ENCODE results near the gene ZNF280B. TPM values are rescaled to one million over a fixed set of nuclear protein-coding genes. Genes with fewer than 3 reads are reported as not detected.
"Not testable (repeated sequence)": the region's sequence is repeated elsewhere in the genome, so short reads cannot be mapped to it uniquely, and the experiment has no call there.

ZNF280B gene
- total and polyA plus RNA-seq, 4 donors, result 0.21 to 0.29 TPM; not detected in 2

- H3K4me3 ChIP-seq (ENCODE audit: low read length in 2 of 2); H3K27ac ChIP-seq (ENCODE audit: low read depth in 1 of 2, low read length in 2 of 2); H3K4me1 ChIP-seq (ENCODE audit: control insufficient read depth in 1 of 2, insufficient read depth in 2 of 2, low read length in 2 of 2); ATAC-seq (ENCODE audit: low FRiP score); DNase-seq; H3K27me3 ChIP-seq (ENCODE audit: control insufficient read depth in 1 of 2, insufficient read depth in 2 of 2, low read length in 1 of 2); intact Hi-C loops (cut with DNase I); H3K9me3 ChIP-seq (ENCODE audit: control insufficient read depth, low read length); H3K36me3 ChIP-seq (ENCODE audit: control insufficient read depth in 1 of 2, insufficient read depth in 2 of 2, low read length in 1 of 2): not testable (repeated sequence)
- 94 to 98% methylated on average over 3 of the region's 3 CpGs for WGBS, 2 donors
Measured at GRCh38 chr22:22491589-22491988, 17.0 kb downstream of the ZNF280B start.

GRCh38 chr22:22488736-22489135 is 19.8 kb downstream of the ZNF280B start:
- WGBS, 2 donors, result 91 to 93% methylated on average over 5 of the region's 5 CpGs
- DNase-seq (no peak), ATAC-seq (ENCODE audit: low FRiP score) (no peak)
- intact Hi-C loops (cut with DNase I), result no loop called here
- H3K36me3 ChIP-seq (ENCODE audit: control insufficient read depth in 1 of 2, insufficient read depth in 2 of 2, low read length in 1 of 2), result no peaks in the 10 kb centered on the region
- H3K27ac ChIP-seq (ENCODE audit: low read depth in 1 of 2, low read length in 2 of 2), result no peak overlapping the region
- no peaks in the 10 kb centered on the region for H3K4me1 ChIP-seq (ENCODE audit: control insufficient read depth in 1 of 2, insufficient read depth in 2 of 2, low read length in 2 of 2)
- H3K9me3 ChIP-seq (ENCODE audit: control insufficient read depth, low read length), result no peaks in the 10 kb centered on the region
- H3K27me3 ChIP-seq (ENCODE audit: control insufficient read depth in 1 of 2, insufficient read depth in 2 of 2, low read length in 1 of 2), result no peaks in the 10 kb centered on the region
- H3K4me3 ChIP-seq (ENCODE audit: low read length in 2 of 2), result no peak overlapping the region

- Histone ChIP-seq H3K9me3 (ENCODE audit: control insufficient read depth, low read length) (no peaks in the 10 kb centered on the region), H3K36me3 (ENCODE audit: control insufficient read depth in 1 of 2, insufficient read depth in 2 of 2, low read length in 1 of 2) (no peaks in the 10 kb centered on the region), H3K4me1 (ENCODE audit: control insufficient read depth in 1 of 2, insufficient read depth in 2 of 2, low read length in 2 of 2) (no peaks in the 10 kb centered on the region), H3K27ac (ENCODE audit: low read depth in 1 of 2, low read length in 2 of 2) (no peak overlapping the region), H3K4me3 (ENCODE audit: low read length in 2 of 2) (no peak overlapping the region), H3K27me3 (ENCODE audit: control insufficient read depth in 1 of 2, insufficient read depth in 2 of 2, low read length in 1 of 2) (no peaks in the 10 kb centered on the region)
- DNase-seq (no peak), ATAC-seq (ENCODE audit: low FRiP score) (no peak)
- 89 to 93% methylated on average over 12 of the region's 12 CpGs for WGBS, 2 donors
- intact Hi-C loops (cut with DNase I), result no loop called here
Measured at GRCh38 chr22:22487869-22488597, 20.5 kb downstream of the ZNF280B start.

GRCh38 chr22:22487059-22487458 is 21.5 kb downstream of the ZNF280B start:
- no peaks in the 10 kb centered on the region for H3K9me3 ChIP-seq (ENCODE audit: control insufficient read depth, low read length)
- no peaks in the 10 kb centered on the region for H3K36me3 ChIP-seq (ENCODE audit: control insufficient read depth in 1 of 2, insufficient read depth in 2 of 2, low read length in 1 of 2)
- no peaks in the 10 kb centered on the region for H3K27me3 ChIP-seq (ENCODE audit: control insufficient read depth in 1 of 2, insufficient read depth in 2 of 2, low read length in 1 of 2)
- intact Hi-C loops (cut with DNase I), result no loop called here
- ATAC-seq (ENCODE audit: low FRiP score) (no peak), DNase-seq (no peak)
- no peak overlapping the region for H3K4me3 ChIP-seq (ENCODE audit: low read length in 2 of 2)
- 94 to 96% methylated on average over 6 of the region's 6 CpGs for WGBS, 2 donors
- H3K27ac ChIP-seq (ENCODE audit: low read depth in 1 of 2, low read length in 2 of 2), result no peak overlapping the region
- no peaks in the 10 kb centered on the region for H3K4me1 ChIP-seq (ENCODE audit: control insufficient read depth in 1 of 2, insufficient read depth in 2 of 2, low read length in 2 of 2)

GRCh38 chr22:22486132-22486899 is 22.2 kb downstream of the ZNF280B start:
- Histone ChIP-seq H3K4me3 (ENCODE audit: low read length in 2 of 2) (no peak overlapping the region), H3K4me1 (ENCODE audit: control insufficient read depth in 1 of 2, insufficient read depth in 2 of 2, low read length in 2 of 2) (no peaks in the 10 kb centered on the region), H3K9me3 (ENCODE audit: control insufficient read depth, low read length) (no peaks in the 10 kb centered on the region), H3K27ac (ENCODE audit: low read depth in 1 of 2, low read length in 2 of 2) (no peak overlapping the region), H3K27me3 (ENCODE audit: control insufficient read depth in 1 of 2, insufficient read depth in 2 of 2, low read length in 1 of 2) (no peaks in the 10 kb centered on the region), H3K36me3 (ENCODE audit: control insufficient read depth in 1 of 2, insufficient read depth in 2 of 2, low read length in 1 of 2) (no peaks in the 10 kb centered on the region)
- WGBS, 2 donors, result 73 to 79% methylated on average over 4 of the region's 4 CpGs
- DNase-seq (no peak), ATAC-seq (ENCODE audit: low FRiP score) (no peak)
- intact Hi-C loops (cut with DNase I), result no loop called here

GRCh38 chr22:22485524-22485923 is 23.0 kb downstream of the ZNF280B start:
- 92 to 98% methylated on average over 3 of the region's 3 CpGs for WGBS, 2 donors

GRCh38 chr22:22484023-22484422 is 24.5 kb downstream of the ZNF280B start:
- DNase-seq (no peak), ATAC-seq (ENCODE audit: low FRiP score) (no peak)
- WGBS, 2 donors, result 95 to 96% methylated on average over 11 of the region's 11 CpGs
- Histone ChIP-seq H3K4me1 (ENCODE audit: control insufficient read depth in 1 of 2, insufficient read depth in 2 of 2, low read length in 2 of 2) (no peaks in the 10 kb centered on the region), H3K36me3 (ENCODE audit: control insufficient read depth in 1 of 2, insufficient read depth in 2 of 2, low read length in 1 of 2) (no peaks in the 10 kb centered on the region), H3K9me3 (ENCODE audit: control insufficient read depth, low read length) (no peaks in the 10 kb centered on the region), H3K27ac (ENCODE audit: low read depth in 1 of 2, low read length in 2 of 2) (no peak overlapping the region), H3K4me3 (ENCODE audit: low read length in 2 of 2) (no peak overlapping the region), H3K27me3 (ENCODE audit: control insufficient read depth in 1 of 2, insufficient read depth in 2 of 2, low read length in 1 of 2) (no peaks in the 10 kb centered on the region)
- intact Hi-C loops (cut with DNase I), result no loop called here

More at GRCh38 chr22:22485524-22485923, 23.0 kb downstream of the ZNF280B start:
- DNase-seq (no peak), ATAC-seq (ENCODE audit: low FRiP score) (no peak)
- H3K27me3 ChIP-seq (ENCODE audit: control insufficient read depth in 1 of 2, insufficient read depth in 2 of 2, low read length in 1 of 2), result no peaks in the 10 kb centered on the region
- intact Hi-C loops (cut with DNase I), result no loop called here
- H3K36me3 ChIP-seq (ENCODE audit: control insufficient read depth in 1 of 2, insufficient read depth in 2 of 2, low read length in 1 of 2), result no peaks in the 10 kb centered on the region
- H3K27ac ChIP-seq (ENCODE audit: low read depth in 1 of 2, low read length in 2 of 2), result no peak overlapping the region
- no peaks in the 10 kb centered on the region for H3K4me1 ChIP-seq (ENCODE audit: control insufficient read depth in 1 of 2, insufficient read depth in 2 of 2, low read length in 2 of 2)
- no peaks in the 10 kb centered on the region for H3K9me3 ChIP-seq (ENCODE audit: control insufficient read depth, low read length)
- no peak overlapping the region for H3K4me3 ChIP-seq (ENCODE audit: low read length in 2 of 2)

- no peak overlapping the region for H3K27ac ChIP-seq (ENCODE audit: low read depth in 1 of 2, low read length in 2 of 2)
- no peaks in the 10 kb centered on the region for H3K36me3 ChIP-seq (ENCODE audit: control insufficient read depth in 1 of 2, insufficient read depth in 2 of 2, low read length in 1 of 2)
- intact Hi-C loops (cut with DNase I), result no loop called here
- 77 to 87% methylated on average over 2 of the region's 2 CpGs for WGBS, 2 donors
- no peak for DNase-seq
- H3K4me3 ChIP-seq (ENCODE audit: low read length in 2 of 2), result no peak overlapping the region
- no peaks in the 10 kb centered on the region for H3K27me3 ChIP-seq (ENCODE audit: control insufficient read depth in 1 of 2, insufficient read depth in 2 of 2, low read length in 1 of 2)
- H3K4me1 ChIP-seq (ENCODE audit: control insufficient read depth in 1 of 2, insufficient read depth in 2 of 2, low read length in 2 of 2), result no peaks in the 10 kb centered on the region
- H3K9me3 ChIP-seq (ENCODE audit: control insufficient read depth, low read length), result no peaks in the 10 kb centered on the region
- ATAC-seq (ENCODE audit: low FRiP score), result no peak
Measured at GRCh38 chr22:22480940-22481339, 27.6 kb downstream of the ZNF280B start.
